ENCODE results near the gene ADARB2. TPM values are rescaled to one million over a fixed set of nuclear protein-coding genes. Genes with fewer than 3 reads are reported as not detected.

Gene ADARB2
- total and polyA plus RNA-seq, 11 donors, result 0.07 to 1.2 (median 0.28) TPM; not detected in 4

GRCh38 chr10:1548596-1548995, 188.7 kb downstream of the ADARB2 start:
- intact Hi-C loops (cut with DNase I), result no loop called here
- H3K36me3 ChIP-seq, result no peaks in the 10 kb centered on the region
- peaks cover 0 to 3% (median 0%) of the 10 kb centered on the region in 9 donors for H3K27me3 ChIP-seq
- DNase-seq (peak in 1 of 5 donors; percentile 6), ATAC-seq (no peak)
- WGBS, 4 donors, result 83 to 90% (median 87%) methylated on average over 7 of the region's 7 CpGs
- no peaks in the 10 kb centered on the region for H3K4me1 ChIP-seq
- H3K27ac ChIP-seq, result no peak overlapping the region
- TF ChIP-seq CTCF (IDR thresholded peaks at IDR 0.05) (no peak), POLR2A (IDR thresholded peaks at IDR 0.05) (no peak)
- no peaks in the 10 kb centered on the region for H3K9me3 ChIP-seq
- no peak overlapping the region for H3K4me3 ChIP-seq

- H3K4me1 ChIP-seq, result no peaks in the 10 kb centered on the region
- DNase-seq, result peak in 1 of 5 donors; percentile 14
- H3K27ac ChIP-seq, result no peak overlapping the region
- intact Hi-C loops (cut with DNase I), result no loop called here
- peaks cover 0 to 3% (median 0%) of the 10 kb centered on the region in 9 donors for H3K27me3 ChIP-seq
- no peaks in the 10 kb centered on the region for H3K36me3 ChIP-seq
- ATAC-seq, result no peak
- TF ChIP-seq CTCF (IDR thresholded peaks at IDR 0.05) (no peak), POLR2A (IDR thresholded peaks at IDR 0.05) (no peak)
- no peak overlapping the region for H3K4me3 ChIP-seq
- no peaks in the 10 kb centered on the region for H3K9me3 ChIP-seq
- WGBS, 4 donors, result 80 to 90% (median 87%) methylated on average over 6 to 7 of the region's 7 CpGs
These were observed 189.2 kb downstream of the ADARB2 start for GRCh38 chr10:1548146-1548545.

GRCh38 chr10:1546431-1547110, 190.8 kb downstream of the ADARB2 start:
- 61 to 72% (median 66%) methylated on average over 19 of the region's 19 CpGs for WGBS, 4 donors
- Histone ChIP-seq H3K27me3 (peaks cover 0 to 3% (median 0%) of the 10 kb centered on the region in 9 donors), H3K4me3 (no peak overlapping the region), H3K27ac (no peak overlapping the region), H3K9me3 (no peaks in the 10 kb centered on the region), H3K36me3 (no peaks in the 10 kb centered on the region), H3K4me1 (no peaks in the 10 kb centered on the region)
- intact Hi-C loops (cut with DNase I), result no loop called here
- DNase-seq (peak in 1 of 5 donors; percentile 8), ATAC-seq (no peak)
- TF ChIP-seq CTCF (IDR thresholded peaks at IDR 0.05), result no peak
- no peak for TF ChIP-seq POLR2A (IDR thresholded peaks at IDR 0.05)

- H3K4me3 ChIP-seq, result no peak overlapping the region
- ATAC-seq, result no peak
- H3K4me1 ChIP-seq, result no peaks in the 10 kb centered on the region
- H3K27ac ChIP-seq, result no peak overlapping the region
- H3K9me3 ChIP-seq, result no peaks in the 10 kb centered on the region
- intact Hi-C loops (cut with DNase I), result no loop called here
- WGBS, 4 donors, result 73 to 83% (median 77%) methylated on average over 7 of the region's 7 CpGs
- H3K27me3 ChIP-seq, result peaks cover 0 to under 1% (median 0%) of the 10 kb centered on the region in 9 donors
- no peak for TF ChIP-seq POLR2A (IDR thresholded peaks at IDR 0.05)
- TF ChIP-seq CTCF (IDR thresholded peaks at IDR 0.05), result no peak
- DNase-seq, result peak in 1 of 5 donors; percentile 38
- no peaks in the 10 kb centered on the region for H3K36me3 ChIP-seq
These were observed 191.8 kb downstream of the ADARB2 start for GRCh38 chr10:1545524-1545923.
